Memory B cell (primary cell): ENCODE measurements around the gene DEFB119.
"Not testable (repeated sequence)": the region's sequence is repeated elsewhere in the genome, so short reads cannot be mapped to it uniquely, and the experiment has no call there.

Source experiments
- ATAC-seq: fragments of 150-1000 bp; cut with Tn5 transposase; 2 replicates; pipeline ENCODE4 v1.10.0; 2021; ENCODE audit warnings: low read depth, mild to moderate bottlenecking, moderate library complexity
- DNase-seq, 2 donors: peaks; one replicate each; pipeline ENCODE4 v3.0.0; 2022; ENCODE audit warnings: low spot score in 2 of 2
- H3K27ac Mint-ChIP-seq: one replicate; pipeline ENCODE4 v1.8.0; 2022; ENCODE audit warnings: mild to moderate bottlenecking, moderate library complexity, mixed read lengths
- H3K27me3 Mint-ChIP-seq: one replicate; pipeline ENCODE4 v1.8.0; 2022; ENCODE audit warnings: mixed read lengths
- H3K36me3 Mint-ChIP-seq: one replicate; pipeline ENCODE4 v1.8.0; 2022; ENCODE audit warnings: mild to moderate bottlenecking, mixed read lengths
- H3K4me1 Mint-ChIP-seq: one replicate; pipeline ENCODE4 v1.8.0; 2022; ENCODE audit warnings: mixed read lengths
- H3K4me3 Mint-ChIP-seq: one replicate; pipeline ENCODE4 v1.8.0; 2022; ENCODE audit warnings: mild to moderate bottlenecking, moderate library complexity, mixed read lengths
- H3K9me3 Mint-ChIP-seq: one replicate; pipeline ENCODE4 v1.8.0; 2022; ENCODE audit warnings: mixed read lengths

The DEFB119 gene

DNA sequence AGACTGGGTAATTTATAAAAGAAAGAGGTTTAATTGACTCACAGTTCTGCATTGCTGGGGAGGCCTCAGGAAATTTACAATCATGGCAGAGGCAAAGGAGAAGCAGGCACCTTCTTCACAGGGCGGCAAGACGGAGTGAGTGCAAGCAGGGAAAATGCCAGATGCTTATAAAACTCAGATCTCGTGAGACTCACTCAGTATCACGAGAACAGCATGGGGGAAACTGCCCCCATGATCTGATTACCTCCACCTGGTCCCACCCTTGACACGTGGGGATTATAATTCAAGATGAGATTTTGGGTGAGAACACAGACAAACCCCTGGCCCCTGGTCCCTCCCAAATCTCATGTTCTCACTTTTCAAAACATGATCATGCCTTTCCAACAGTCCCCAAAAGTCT, 26.1 kb downstream of the DEFB119 start:
- not testable (repeated sequence) for H3K27me3 Mint-ChIP-seq, H3K4me3 Mint-ChIP-seq, H3K4me1 Mint-ChIP-seq, DNase-seq, H3K36me3 Mint-ChIP-seq, H3K9me3 Mint-ChIP-seq, H3K27ac Mint-ChIP-seq, ATAC-seq

DNA sequence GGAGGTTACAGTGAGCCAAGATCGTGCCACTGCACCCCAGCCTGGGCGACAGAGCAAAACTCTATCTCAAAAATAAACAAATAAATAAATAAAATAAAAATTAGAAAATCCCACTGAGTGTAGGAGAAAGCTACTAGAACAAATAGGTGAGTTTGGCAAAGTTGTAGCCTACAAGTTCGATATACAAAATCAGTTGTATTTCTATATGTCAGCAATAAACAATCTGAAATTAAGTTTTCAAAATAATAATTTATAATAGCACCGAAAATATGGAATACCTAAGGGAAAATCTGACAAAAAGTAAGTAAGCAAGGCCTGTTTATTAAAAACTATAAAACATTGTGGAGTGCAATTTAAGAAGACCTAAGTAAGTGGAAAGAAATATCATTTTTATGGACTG, 27.1 kb downstream of the DEFB119 start:
- no peak for DNase-seq
- Mint-ChIP-seq H3K9me3 (peaks cover 8% of the 10 kb centered on the region), H3K27me3 (no peaks in the 10 kb centered on the region), H3K4me3 (no peak overlapping the region), H3K4me1 (no peaks in the 10 kb centered on the region), H3K36me3 (no peaks in the 10 kb centered on the region), H3K27ac (no peak overlapping the region)
- ATAC-seq, result no peak

DNA sequence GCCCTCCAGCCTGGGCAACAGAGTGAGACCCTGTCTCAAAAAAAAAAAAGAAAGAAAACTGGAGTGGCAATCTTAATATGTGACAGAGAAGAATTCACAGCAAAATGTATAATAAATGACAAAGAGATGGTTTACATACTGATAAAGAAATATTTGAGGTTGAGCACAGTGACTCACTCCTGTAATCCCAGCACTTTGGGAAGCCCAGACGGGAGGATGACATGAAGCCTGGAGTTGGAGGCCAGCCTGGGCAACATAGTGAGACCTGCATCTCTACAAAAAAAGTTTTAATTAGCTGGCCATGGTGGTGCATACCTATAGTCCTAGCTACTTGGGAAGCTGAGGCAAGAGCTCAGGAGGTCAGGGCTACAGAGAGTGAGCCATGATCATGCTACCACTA, 34.4 kb downstream of the DEFB119 start:
- Mint-ChIP-seq H3K9me3 (peaks cover 3% of the 10 kb centered on the region), H3K4me1 (no peaks in the 10 kb centered on the region), H3K27me3 (no peaks in the 10 kb centered on the region), H3K36me3 (no peaks in the 10 kb centered on the region), H3K4me3 (no peak overlapping the region), H3K27ac (no peak overlapping the region)
- DNase-seq (no peak), ATAC-seq (no peak)

DNA sequence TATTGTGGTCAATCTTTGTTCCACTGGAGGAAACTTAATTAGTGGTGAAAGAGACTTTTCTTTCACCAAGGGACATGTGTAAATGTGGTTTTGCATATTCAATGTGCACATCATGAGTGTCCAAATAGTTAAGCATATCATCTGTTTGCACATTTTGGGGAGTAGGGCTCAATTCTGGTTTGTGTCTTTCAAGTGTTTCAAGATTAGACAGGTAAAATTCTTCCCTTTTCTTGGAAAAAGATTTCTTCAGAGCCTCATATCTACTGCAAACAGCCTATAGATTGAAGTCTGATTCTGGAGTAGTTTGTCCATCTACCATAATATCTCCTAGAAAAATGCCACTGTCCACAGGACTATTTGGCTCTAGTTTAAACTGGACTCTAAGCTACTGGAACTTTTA, 48.9 kb downstream of the DEFB119 start:
- no peak for DNase-seq
- ATAC-seq, result no peak
- H3K27me3 Mint-ChIP-seq, result no peaks in the 10 kb centered on the region
- H3K4me1 Mint-ChIP-seq, result no peaks in the 10 kb centered on the region
- no peak overlapping the region for H3K27ac Mint-ChIP-seq
- H3K36me3 Mint-ChIP-seq, result no peaks in the 10 kb centered on the region
- no peaks in the 10 kb centered on the region for H3K9me3 Mint-ChIP-seq
- H3K4me3 Mint-ChIP-seq, result no peak overlapping the region

DNA sequence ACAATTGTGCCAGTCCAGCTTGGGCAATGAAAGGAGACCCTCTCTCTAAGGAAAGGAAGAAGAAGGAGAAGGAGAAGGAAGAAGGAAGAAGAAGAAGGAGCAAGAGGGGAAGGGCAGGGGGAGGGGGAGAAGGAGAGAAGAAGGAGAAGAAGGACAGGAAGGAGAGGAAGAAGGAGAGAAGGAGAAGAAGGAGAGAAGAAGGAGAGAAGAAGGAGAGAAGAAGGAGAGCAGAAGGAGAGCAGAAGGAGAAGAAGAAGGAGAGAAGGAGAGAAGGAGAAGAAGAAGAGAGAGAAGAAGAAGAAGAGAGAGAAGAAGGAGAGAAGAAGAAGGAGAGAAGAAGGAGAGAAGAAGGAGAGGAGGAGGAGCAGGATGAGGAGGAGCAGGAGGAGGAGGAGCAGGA, 59.5 kb downstream of the DEFB119 start:
- Mint-ChIP-seq H3K36me3 (no peaks in the 10 kb centered on the region), H3K4me1 (no peaks in the 10 kb centered on the region), H3K27ac (no peak overlapping the region), H3K9me3 (peaks cover 11% of the 10 kb centered on the region), H3K27me3 (peaks cover 2% of the 10 kb centered on the region), H3K4me3 (no peak overlapping the region)
- ATAC-seq, result no peak
- DNase-seq, result no peak
